GM06990 (cell line): ENCODE results near the gene G0S2.

Experiments used
- DNase-seq: peaks from one replicate; pipeline ENCODE4 v3.0.0-alpha.2; 2011; ENCODE audit not compliant: insufficient read length; ENCODE audit errors: extremely low read depth
- H3K27me3 ChIP-seq: replicated peaks from 2 replicates; pipeline ENCODE4 v1.6.0; 2011; ENCODE audit warnings: low read length; ENCODE audit not compliant: control insufficient read depth, insufficient read depth
- H3K36me3 ChIP-seq: 2 replicates; pipeline ENCODE4 v1.5.1; 2011; ENCODE audit warnings: low read length; ENCODE audit not compliant: control insufficient read depth, insufficient read depth
- H3K4me3 ChIP-seq: replicated peaks from 2 replicates; pipeline ENCODE4 v1.5.1; 2011; ENCODE audit warnings: low read depth, mild to moderate bottlenecking, control low read depth, low read length
- TF ChIP-seq, protein P1 (sequence below): IDR thresholded peaks from 2 replicates; pipeline ENCODE4 v1.5.1; 2011; ENCODE audit warnings: low read length, control low read depth, mild to moderate bottlenecking, inconsistent platforms; ENCODE audit not compliant: insufficient read depth, poor library complexity, severe bottlenecking

Gene G0S2, protein sequence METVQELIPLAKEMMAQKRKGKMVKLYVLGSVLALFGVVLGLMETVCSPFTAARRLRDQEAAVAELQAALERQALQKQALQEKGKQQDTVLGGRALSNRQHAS

DNA sequence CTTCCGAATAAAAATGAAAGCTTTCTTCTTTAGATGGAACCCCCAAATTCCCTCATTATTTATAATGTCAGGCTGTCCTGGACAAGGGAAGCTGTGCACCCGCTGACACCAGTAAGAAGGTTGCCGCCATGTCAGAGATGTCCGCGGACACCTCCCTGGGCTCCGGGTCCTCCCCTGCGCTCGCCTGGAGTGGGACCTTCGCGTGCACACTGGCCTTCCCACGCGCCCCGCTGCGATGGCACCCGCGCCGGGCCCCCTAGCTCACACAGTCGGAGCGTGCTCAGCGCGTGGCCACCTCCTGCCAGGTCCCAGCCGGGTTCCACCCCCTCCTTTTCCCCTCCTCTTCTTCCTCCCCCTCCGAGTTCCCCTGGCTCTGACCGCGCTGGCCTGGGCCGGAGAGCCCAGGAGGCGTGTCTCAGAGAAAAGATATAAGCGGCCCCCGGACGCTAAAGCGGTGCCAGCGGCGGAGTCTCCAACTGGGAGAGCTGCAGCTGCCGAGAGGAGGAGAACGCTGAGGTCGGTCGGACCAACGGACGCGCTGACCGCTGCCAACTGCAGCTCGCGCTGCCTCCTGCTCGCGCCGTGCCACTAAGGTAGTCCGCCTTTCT lies at the start of gene G0S2:
Gene G0S2, plus strand, starts transcription at position 456 of the 608 bp plus-strand sequence. CDS start 273 bp downstream, outside the sequence.
- no peaks in the 10 kb centered on the region for H3K27me3 ChIP-seq
- TF ChIP-seq, protein P1, sequence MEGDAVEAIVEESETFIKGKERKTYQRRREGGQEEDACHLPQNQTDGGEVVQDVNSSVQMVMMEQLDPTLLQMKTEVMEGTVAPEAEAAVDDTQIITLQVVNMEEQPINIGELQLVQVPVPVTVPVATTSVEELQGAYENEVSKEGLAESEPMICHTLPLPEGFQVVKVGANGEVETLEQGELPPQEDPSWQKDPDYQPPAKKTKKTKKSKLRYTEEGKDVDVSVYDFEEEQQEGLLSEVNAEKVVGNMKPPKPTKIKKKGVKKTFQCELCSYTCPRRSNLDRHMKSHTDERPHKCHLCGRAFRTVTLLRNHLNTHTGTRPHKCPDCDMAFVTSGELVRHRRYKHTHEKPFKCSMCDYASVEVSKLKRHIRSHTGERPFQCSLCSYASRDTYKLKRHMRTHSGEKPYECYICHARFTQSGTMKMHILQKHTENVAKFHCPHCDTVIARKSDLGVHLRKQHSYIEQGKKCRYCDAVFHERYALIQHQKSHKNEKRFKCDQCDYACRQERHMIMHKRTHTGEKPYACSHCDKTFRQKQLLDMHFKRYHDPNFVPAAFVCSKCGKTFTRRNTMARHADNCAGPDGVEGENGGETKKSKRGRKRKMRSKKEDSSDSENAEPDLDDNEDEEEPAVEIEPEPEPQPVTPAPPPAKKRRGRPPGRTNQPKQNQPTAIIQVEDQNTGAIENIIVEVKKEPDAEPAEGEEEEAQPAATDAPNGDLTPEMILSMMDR = no peak
- peak; percentile 34 for DNase-seq
- H3K36me3 ChIP-seq = no peaks in the 10 kb centered on the region
- H3K4me3 ChIP-seq = peak within 1 kb of the TSS; percentile 22

DNA sequence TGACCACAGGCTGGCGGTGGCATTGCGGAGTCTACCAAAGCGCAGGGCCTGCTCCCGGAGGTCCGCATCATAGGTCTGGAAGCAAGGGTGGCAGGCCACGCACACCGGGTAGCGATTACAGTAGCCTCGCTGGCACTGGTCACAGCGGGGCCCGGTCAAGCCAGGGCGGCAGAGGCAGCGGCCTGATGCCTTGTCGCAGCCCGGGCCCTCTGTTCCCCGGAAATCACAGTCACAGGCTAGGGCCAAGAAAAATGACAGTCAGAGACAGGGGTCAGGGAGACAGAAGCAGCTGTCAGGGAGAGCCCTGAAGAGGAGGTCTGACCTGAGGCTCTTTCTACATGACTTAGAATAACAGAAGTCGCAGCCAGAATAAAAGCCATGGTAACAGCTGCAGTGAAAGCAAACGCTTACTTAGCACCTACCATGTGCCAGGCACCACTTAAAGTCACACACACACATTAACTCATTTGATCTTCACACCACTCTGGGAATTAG lies 49.4 kb upstream of the G0S2 start:
- Histone ChIP-seq H3K36me3 (no peaks in the 10 kb centered on the region), H3K4me3 (no peak overlapping the region), H3K27me3 (no peaks in the 10 kb centered on the region; the same call in 1 of the 2 replicates)
- TF ChIP-seq, protein P1 = no peak
- no peak for DNase-seq

DNA sequence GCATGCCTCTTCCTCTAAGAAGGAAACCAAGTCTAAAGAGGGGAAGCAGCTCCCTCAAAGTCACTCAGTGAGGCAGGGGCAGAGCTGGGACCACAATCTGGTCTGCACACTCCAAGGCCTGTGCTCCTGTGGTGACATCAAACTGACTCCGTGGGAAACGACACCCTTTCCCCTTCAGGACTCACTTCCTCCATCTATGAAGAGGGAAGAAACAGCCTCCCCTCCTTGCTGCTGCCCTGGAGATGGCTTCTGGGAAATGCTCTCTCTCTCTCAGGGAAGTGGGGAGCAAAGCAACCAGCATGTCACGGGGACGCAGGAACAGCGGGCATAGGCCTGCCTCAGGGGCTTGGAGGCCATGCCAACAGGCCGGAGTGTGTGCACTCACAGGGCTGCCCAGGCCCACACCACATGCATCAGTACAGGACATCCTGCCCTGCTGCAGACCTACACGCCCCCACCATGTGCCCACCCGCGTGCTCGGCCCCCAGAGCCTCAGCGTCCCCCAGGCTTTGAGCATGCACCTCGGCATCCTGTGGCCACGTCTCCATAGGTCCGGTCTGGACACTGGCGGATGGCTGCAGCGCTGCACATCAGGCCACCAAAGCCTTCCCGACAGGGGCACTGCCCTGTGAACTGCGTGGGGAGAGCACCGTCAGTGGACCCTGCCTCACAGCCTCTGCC lies 48.7 kb upstream of the G0S2 start:
- no peaks in the 10 kb centered on the region for H3K36me3 ChIP-seq
- TF ChIP-seq, protein P1 = no peak

DNA sequence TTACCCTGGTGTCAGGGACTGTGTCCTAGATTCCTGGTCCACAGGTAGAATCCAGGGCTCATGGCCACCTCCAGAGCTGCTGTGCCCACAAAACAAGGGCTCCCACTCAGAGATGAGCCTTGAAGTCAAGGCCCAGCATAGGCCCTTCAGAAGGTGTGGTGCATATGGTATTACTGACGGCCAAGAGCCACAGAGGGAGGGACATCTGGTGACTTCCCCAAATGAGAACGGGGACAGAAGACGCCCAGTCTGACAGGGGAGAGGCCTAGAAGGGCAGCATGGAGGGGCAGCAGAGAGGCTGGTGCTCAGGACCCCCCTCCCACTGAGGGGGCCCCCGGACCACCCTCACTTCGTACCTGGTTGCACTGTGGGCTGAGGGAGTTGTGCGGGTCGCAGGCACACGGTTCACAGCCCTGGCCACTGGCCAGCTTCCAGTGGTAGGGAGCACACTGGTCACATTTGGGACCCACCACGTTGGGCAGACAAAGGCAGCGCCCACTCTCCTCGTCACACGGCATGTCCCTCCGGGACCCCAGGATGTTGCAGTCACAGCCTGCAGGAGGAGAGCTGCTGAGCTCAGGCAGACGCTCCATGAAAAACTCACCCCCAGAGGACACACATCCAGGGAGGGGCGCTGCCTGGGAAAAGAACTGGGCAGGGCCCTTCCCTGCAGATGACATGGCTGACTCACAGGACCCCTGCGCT lies 48.0 kb upstream of the G0S2 start:
- Histone ChIP-seq H3K4me3 (no peak overlapping the region), H3K36me3 (no peaks in the 10 kb centered on the region), H3K27me3 (no peaks in the 10 kb centered on the region; the same call in 1 of the 2 replicates)
- TF ChIP-seq, protein P1 = no peak
- no peak for DNase-seq

More for the DNA sequence above, 48.7 kb upstream of the G0S2 start:
- H3K27me3 ChIP-seq = no peaks in the 10 kb centered on the region; the same call in 1 of the 2 replicates
- no peak overlapping the region for H3K4me3 ChIP-seq
- no peak for DNase-seq

DNA sequence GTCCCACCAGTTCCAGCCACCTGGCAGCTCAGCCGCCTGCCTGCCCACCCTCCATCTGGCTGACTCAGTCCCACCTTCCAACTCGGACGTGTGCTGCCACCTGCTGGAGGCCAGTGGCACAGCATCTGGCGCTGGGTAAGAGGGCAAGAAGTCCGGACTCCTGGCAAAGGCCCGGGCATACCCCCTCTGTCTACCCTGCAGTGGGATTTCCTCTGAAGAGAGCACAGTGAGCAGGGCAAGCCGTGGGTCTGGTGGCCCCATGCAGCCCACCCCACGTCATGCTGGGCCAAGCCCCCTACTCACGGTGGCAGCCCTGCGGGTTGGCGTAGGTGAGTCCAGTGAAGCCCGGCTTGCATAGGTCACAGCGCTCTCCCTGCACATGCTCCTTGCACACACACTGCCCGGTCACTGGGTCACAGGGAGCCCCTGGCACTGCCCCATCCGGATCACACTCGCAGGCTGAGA lies 47.4 kb upstream of the G0S2 start:
- DNase-seq = peak; percentile 66
- Histone ChIP-seq H3K36me3 (no peaks in the 10 kb centered on the region), H3K4me3 (no peak overlapping the region), H3K27me3 (no peaks in the 10 kb centered on the region; the same call in 1 of the 2 replicates)
- TF ChIP-seq, protein P1 = peak; percentile 99
